Measurements from ENCODE around the gene ORMDL3.

GRCh38 chr17:39928858-39929645 is 1.7 kb upstream of the ORMDL3 start:
- TF ChIP-seq EZH2 (IDR thresholded peaks at IDR 0.05; ENCODE audit: borderline replicate concordance, low read depth, low read length, severe bottlenecking) (no peak), CTCF (IDR thresholded peaks at IDR 0.05; ENCODE audit: borderline replicate concordance, extremely low read depth, low read length, poor library complexity, severe bottlenecking) (no peak)

All from DND-41 (cell line).